GM21360 (cell line): Measurements from ENCODE around the gene IMPA2.
"Not testable (repeated sequence)": the region's sequence is repeated elsewhere in the genome, so short reads cannot be mapped to it uniquely, and the experiment has no call there.

Experiments
- ATAC-seq: cut with Tn5 transposase; IDR thresholded peaks from one replicate; pipeline ENCODE4 v1.9.1; 2021; ENCODE audit warnings: mild to moderate bottlenecking, moderate library complexity; ENCODE audit not compliant: unreplicated experiment

Gene IMPA2

DNA sequence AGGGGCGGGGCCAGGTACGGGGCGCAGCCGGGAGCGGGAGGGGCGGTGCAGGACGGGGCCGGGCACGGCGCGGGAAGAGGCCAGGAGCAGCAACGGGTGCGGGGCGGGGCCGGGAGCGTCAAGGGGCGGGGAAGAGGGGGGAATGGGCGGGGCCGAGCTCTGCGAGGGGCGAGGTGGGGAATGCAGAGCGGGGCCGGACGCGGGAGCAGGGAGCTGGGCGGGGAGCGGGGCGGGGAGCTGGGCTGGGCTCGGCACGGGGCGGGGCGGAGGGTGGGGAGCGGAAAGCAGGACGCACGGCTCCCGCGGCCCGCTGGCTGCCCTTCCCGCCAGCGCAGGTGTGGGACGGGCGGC is at the start of gene IMPA2:
Gene IMPA2 (plus strand): TSS at position 316 of the 351 bp plus-strand sequence. CDS start 163 bp downstream, outside the sequence.
- no peak for ATAC-seq

DNA sequence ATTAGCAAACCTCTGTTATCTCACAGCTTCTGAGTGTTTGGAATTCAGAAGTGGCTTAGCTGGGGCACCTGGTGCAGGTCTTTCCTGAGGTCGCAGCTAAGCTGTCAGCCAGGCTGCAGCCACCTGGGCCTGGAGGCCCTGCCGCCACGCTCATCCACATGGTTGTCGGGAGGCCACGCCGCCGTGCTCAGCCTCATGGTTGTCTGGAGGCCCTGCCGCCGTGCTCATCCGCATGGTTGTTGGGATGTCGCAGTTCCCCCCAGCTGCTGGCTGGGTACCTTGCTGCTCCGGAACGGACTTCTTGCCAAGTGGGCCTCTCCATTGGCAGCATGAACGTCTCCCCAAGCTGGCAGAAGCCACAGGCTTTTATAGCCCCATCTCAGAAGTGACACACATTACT is 48.9 kb upstream of the IMPA2 start:
- no peak for ATAC-seq

DNA sequence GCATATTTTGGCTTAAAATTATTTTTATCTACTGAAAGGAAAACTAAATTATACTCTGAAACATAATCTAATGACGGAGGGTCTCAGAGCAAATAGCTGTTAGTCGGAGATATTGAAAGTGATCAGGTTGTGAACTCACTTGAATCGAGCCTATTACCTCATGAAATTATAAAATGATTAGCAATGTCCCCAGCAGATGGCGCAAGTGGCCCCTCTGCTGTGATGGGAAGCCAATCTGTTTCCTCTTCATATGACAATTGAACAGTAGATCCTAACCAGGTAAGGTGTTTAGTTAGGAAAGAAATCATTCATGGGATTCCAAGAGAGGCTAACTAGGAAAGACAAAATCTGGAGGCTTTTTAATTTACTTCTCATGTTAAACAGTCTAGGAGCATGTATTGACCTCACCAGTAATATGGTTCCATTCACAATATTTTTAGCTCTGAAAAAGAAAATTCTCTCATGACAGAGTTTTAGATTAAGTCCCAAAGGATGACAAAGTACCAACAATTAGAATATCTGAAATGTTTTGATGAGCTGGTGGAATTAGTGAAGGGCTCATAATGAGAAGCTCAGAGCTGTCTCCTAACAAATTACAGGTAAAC is 43.3 kb upstream of the IMPA2 start:
- no peak for ATAC-seq

DNA sequence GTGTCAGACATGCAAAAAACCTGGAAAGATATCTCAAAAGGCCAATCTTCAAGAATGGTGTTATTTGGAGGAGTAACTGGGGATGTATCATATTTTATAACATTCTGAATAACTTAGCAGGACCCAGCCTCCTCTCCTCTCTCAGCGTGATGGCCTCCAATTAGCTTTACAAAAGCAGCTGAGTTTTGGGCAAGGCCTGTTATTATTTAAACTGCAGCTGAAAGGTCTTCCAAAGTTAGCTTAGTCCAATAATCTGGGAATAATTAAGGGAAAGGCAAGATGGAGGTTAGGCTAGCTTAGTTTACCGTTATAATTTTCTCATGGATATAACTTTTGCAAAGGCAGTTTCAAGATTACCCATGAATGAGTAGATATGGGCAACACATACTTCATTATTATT is 40.4 kb upstream of the IMPA2 start:
- ATAC-seq = no peak

DNA sequence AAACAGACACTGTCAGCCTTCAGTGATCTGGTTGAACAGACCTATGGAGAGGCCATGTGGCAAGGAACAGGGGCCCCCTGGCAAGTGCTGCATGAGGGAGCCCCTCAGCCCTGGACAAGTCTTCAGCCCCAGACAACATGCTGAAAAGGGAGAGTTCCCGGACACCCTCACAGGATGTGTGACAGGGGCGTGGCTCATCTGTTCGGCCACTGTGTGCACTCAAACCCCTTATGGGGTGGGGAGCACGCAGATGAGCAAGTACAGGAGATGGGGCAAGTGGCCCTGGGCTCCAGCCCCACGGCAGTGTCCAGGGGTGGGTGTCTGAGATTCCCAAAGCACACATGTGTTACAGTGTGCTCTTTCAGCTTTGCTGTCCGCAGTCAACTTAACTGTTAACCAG is 37.8 kb upstream of the IMPA2 start:
- no peak for ATAC-seq

DNA sequence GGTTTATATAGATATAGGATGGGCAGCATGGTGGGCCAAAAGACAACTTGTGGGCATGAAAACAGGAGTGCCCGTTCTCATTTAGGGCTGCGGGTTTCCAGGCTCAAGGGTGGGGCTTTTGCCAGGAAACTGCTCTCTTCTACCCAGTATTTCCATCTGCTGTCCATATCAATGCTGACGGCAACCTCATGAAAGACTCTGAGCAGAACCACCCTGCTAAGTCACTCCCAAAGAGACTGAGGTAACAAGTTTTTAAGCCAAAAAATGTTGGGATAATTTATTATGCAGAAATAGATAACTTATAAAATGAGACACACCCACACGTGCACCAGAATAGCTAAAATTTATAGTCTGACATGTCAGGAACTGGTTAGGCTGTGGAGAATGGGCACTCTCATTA is 37.1 kb upstream of the IMPA2 start:
- ATAC-seq = no peak

DNA sequence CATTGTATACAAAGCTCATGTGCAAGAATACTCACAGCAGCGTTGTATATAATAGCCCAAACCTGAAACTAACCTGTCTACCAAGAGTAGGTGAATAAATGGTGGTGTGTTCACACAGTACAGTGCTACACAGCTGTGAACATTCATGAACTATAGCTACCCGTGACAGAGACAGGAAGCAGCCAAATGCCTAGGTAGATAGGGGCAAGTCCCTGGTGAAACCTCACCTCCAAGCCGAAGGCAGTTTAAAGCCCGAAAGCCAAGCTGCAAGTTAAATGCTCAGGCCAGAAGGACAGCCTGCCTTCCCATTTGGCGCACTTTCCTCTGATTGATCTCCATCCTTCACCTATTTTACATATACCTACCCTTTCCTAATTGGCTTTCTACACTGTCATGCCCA is 36.5 kb upstream of the IMPA2 start:
- no peak for ATAC-seq

DNA sequence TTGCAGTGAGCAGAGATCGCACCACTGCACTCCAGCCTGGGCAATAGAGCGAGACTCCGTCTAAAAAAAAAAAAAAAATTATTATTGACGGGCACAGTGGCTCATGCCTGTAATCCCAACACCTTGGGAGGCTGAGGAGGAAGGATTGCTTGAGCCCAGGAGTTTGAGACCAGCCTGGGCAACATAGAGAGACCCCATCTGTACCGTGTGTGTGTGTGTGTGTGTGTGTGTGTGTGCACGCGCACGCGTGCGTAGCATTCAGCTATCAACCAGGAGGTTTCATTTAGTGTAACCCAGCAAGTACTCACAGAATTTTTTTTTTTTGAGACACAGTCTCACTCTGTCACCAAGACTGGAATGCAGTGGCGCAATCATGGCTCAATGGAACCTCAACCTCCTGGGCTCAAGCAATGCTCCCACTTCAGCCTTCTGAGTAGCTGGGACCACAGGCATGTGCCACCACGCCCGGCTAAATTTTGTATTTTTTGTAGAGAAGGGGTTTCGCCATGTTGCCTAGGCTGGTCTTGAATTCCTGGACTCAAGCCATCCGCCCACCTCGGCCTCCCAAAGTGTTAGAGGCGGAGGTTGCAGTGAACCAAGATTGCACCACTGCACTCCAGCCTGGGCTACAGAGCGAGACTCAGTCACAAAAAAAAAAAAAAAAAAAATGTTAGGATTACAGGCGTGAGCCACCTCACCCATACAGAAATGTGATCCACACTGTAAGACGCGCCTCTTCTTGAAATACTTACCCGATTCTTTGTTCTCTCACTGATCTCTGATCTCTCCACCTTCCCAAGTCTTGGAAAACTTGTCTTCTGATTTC is 35.3 kb upstream of the IMPA2 start:
- not testable (repeated sequence) for ATAC-seq

DNA sequence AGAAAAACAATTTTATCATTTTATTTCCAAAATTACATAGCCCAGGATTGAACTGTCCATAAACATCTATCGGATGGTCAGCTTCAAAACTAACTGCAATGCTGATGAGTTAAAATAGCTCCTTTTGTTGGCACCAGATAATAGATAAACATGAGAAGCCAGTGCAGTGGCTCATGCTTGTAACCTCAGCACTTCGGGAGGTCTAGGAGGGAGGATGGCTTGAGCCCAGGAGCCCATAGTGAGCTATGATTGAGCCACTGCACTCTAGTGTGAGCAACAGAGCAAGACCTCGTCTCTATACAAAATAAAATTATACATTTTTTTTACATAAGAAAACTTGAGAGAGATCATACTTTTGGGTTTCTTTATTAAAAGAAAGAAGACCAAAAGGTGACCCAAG is 34.6 kb upstream of the IMPA2 start:
- no peak for ATAC-seq

DNA sequence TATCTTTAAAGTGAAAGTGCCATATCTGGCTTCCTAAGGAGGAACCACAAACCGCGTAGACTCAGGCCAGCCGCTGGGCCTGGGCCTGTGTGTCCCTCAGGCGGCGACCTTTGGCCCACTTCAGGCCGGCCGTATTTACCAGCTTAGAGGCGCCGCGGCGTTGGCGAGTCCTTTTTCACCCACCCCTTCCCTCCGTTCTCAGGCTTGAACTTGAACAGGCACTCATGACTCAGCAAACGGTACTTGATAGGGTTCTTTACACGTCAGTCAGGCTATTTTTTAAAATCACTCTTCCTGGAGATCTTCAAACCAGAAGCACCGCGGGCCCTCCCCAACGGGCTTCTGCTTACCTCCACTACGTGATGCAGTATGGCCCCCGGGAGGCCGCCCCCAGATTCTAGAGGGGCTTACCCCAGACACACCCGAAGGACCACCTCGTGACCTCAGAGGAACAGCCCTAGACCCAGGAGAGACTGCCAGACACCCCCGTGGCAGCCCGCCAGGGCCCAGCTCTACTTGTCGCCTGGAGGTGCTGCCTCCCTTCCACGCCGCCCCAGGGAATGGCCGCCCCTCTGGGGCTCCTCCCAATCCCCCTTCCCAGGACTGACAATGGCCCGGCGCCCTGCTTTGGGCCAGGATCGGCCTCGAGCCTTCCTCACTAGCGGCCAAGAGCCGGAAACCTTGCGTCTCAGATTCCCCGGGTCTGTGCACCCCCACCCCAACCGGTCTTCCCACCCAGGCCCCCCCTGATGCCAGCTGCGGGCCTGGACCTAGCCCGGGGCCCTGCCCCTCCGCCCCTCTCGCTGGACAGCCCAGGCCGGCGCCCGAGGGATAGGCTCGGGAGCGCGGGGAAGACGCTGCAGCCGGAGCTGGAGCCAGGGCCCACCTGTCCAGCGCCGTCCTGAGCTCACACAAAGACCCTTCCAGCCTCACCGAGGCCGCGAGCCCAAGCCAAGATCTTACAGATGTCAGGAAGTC is 33.8 kb upstream of the IMPA2 start:
- ATAC-seq = peak; percentile 71

DNA sequence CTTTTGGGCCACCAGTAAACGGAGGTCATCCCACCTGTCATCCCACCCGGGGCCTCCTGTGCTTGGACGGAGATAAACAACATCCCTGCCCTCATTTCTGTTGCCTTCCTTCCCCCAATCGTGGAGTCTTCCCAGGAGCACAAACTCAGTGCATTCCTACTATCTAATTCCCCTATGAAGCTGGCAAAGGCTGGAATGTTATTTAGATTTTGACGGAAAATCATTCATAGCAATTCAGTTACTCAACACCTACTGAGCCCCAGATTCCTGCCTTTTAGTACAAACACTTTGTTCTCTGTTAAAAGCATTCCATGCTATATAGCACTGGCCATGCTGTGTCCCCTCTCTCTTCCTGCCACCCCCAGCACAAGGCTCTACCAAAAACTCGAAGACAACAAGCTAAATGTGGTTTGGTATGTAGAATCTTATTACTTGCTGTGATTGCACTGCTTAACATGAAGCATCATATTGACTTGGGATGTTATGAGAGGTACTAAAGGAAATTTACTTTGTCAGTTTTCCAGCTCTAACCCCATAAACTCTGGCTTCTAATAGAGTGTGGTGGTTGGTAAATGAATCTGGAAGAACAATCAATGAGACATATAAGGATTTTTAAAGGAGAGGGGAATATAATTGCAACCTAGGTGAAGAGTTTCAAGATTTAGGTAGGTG is 32.3 kb upstream of the IMPA2 start:
- ATAC-seq = no peak

DNA sequence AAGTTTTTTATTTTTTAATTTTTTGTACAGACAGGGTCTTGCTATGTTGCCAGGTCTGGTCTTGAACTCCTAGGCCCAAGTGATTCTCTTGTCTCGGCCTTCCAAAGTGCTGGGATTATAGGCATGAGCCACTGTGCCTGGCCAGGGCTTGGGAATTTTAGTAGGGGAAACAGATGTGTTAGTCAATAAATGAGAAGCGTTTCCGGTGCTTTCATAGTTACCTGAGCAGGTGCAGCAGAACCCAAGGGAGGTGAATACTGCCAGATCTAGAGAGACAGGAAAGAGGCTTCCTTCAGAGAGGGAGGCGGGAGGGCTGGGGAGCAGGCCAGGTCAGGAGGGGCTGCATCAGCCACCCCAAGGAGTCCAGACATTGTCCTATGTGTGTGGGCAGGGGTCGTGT is 30.5 kb upstream of the IMPA2 start:
- no peak for ATAC-seq

DNA sequence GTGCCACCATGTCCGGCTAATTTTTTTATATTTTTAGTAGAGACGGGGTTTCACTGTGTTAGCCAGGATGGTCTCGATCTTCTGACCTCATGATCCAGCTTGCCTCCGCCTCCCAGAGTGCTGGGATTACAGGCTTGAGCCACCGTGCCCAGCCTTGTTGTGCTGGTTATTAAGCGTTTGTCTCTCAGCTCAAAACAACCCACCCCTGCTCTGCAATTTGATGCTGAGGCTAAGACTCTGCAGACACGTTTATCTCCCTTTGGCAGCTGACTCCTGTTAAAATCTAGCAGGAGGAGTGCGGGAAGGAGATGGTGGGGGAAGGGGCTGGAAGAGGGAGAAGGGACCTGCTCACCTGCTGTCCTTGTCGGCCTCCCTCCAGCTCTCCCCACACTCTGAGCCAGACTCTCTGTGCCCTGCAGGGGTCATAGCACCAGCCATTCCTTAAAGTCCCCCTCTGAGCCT is 29.9 kb upstream of the IMPA2 start:
- ATAC-seq = no peak

DNA sequence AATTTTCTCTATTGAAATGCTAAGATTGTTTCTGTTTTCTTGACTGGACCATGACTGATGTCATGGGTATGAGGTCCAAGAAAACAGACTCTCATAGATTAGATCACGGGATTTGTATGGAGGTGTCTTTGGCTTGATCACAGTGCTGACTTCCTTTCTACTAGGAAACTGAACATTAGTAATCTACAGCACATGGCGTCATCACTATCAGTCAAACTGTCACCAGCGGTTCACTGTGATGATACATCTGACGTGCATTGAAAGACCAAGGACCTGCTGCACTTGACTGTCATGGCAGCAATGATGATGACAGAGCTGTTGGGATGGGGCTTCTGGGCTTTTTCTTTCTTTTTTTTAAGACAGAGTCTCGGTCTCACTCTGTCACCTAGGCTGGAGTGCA is 28.2 kb upstream of the IMPA2 start:
- ATAC-seq = no peak

DNA sequence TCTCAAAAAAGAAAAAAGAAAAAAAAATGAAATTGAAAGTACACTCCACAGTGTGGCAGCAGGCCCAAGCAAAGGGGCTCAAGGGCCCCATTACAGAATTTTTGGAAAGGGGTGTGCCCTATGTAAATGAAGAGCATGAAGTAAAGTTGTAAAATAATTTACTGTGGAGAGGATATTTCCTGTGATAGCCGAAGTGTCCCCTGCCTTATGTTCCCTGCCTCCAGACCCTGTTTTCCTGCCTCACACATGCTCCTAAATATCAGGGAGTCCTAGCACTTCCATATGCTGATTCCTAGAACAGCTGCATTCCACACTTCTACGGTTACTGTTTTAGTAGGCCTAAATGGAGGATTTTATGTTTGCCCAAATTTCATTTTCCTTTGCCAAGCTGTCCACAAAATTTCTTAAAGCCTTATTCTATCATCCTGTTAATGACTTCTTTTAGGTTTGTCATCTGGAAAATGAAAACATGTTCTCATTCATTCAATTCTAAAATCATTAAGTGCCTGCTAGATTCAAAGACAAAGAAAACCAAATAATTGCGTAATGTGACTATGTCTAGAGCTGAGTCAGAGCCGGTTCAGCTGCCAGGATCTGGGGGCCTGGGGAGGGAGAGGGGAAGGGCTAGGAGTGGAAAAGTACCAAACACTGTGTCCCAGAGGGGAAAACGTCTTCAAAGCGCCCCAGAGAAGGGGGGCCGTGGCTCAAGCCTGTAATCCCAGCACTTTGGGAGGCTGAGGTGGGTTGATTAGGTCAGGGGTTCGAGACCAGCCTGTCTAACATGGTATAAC is 25.9 kb upstream of the IMPA2 start:
- ATAC-seq = no peak

DNA sequence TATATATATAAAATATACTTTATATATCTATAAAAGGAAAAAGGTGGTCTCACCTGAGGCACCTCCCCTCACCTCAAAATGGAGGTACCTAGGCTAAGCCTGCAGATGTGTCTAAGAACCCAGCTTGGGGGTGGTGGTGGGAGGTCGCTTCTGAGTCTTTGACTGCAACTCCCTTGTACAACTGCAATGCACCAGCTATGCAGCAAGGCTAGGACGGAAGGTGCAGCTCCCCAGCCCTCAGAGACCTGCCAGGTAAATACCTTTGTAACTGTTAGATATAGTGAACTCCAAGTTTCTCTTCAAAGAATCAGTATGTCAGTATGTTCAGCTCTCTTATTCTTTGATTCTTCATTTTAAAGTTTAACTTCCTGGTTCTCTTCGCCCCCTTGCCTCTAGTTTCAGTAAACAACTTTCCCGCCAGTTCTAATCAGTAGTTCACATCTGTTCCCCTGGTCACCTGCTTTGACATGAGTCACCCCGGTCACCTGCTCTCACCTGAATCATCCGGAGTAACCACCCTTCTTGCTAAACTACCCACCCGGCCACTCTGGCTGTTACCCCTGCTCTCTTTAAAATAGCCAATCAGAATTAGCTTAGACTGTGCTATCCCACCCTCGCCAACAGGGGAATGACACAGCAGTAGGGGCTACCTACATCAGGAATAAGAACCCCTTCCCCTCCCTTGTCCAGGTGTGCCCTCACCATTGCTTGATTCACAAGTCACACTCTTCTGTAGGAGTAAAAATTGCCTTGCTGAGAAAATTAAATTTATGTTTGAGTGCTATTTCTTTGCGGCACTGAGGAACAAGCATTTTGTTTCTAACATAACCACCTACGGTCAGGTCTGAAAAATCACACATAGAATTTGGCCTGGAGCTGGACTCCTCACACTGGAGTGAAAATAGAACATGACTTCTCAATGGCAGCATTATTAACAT is 24.7 kb upstream of the IMPA2 start:
- no peak for ATAC-seq

DNA sequence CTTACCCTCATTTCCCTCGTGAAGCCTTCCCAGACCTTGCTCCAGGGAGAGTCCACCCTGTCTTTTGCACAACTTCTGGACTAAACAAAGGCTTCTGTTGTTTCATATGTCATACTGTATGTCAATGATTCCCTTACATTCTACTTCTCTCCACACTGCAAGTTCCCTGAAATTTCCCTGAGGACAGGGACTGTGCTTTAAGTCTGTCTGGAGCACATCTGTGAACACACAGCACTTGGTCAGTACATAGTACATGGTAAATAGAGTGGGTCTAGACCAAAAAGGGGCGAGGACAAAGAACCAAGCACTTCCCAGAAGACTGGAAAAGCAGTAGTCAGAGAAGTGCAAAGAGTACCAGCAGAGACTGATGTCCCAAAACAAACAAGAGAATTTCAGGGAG is 23.7 kb upstream of the IMPA2 start:
- ATAC-seq = no peak

DNA sequence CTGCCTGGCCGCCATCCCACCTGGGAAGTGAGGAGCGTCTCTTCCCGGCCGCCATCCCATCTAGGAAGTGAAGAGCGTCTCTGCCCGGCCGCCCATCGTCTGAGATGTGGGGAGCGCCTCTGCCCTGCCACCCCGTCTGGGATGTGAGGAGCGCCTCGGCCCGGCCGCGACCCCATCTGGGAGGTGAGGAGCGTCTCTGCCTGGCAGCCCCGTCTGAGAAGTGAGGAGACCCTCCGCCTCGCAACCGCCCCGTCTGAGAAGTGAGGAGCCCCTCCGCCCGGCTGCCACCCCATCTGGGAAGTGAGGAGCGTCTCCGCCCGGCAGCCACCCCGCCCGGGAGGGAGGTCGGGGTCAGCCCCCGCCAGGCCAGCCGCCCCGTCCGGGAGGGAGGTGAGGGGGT is 21.7 kb upstream of the IMPA2 start:
- ATAC-seq = not testable (repeated sequence)
